ENCODE data around the gene PPP2R3A.

GRCh38 chr3:136105044-136105443 is 139.5 kb downstream of the PPP2R3A start:
- TF ChIP-seq CTCF (IDR thresholded peaks at IDR 0.05) (no peak), POLR2A (IDR thresholded peaks at IDR 0.05) (no peak)
